D721Med (cell line): ENCODE measurements around the gene TBC1D22A.

Experiments
- DNase-seq: peaks from one replicate; pipeline ENCODE4 v3.0.0; 2011; ENCODE audit warnings: low spot score; ENCODE audit not compliant: insufficient read length
- FAIRE-seq: peaks from 2 replicates; lab custom pipeline; 2011; peaks lifted over from hg19 to GRCh38; lab: Jason Lieb, UNC
- TF ChIP-seq, protein P1 (sequence below): IDR thresholded peaks from 2 replicates; pipeline ENCODE4 v1.5.1; 2012; ENCODE audit warnings: mild to moderate bottlenecking, control low read depth; ENCODE audit not compliant: insufficient read depth; ENCODE audit errors: missing control alignments

Gene TBC1D22A

DNA sequence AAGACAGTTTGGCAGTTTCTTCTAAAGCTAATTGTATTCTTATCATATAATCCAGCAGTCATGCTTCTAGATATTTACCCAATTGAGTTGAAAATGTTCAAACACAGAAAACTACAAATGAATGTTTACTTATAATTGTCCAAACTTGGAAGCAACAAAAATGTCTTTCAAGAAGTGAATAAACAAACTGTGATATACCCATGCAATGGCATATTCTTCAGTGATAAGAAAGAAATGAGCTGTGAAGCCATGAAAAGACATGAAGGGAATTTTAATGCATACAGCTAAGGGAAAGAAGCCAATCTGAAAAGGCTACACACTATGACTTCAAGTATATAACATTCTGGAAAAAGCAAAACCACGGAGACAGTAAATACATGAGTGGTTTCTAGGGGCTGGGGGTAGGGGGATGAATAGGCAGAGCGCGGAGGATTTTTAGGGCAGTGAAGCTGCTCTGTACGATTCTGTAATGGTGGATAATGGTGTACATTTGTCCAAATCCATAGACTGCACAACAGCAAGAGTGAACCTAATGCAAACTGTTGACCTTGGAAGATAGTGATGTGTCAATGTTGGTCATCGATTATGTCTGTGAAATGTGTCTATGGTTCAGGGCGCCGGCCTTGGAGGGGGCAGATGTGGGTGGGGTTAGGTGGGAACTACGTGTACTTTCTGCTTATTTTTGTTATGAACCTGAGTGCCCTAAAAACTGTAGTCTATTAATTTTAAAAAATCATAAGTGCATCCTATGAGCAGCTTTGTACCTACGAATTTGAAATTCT, 424.9 kb downstream of the TBC1D22A start:
- DNase-seq = no peak
- TF ChIP-seq, protein P1, sequence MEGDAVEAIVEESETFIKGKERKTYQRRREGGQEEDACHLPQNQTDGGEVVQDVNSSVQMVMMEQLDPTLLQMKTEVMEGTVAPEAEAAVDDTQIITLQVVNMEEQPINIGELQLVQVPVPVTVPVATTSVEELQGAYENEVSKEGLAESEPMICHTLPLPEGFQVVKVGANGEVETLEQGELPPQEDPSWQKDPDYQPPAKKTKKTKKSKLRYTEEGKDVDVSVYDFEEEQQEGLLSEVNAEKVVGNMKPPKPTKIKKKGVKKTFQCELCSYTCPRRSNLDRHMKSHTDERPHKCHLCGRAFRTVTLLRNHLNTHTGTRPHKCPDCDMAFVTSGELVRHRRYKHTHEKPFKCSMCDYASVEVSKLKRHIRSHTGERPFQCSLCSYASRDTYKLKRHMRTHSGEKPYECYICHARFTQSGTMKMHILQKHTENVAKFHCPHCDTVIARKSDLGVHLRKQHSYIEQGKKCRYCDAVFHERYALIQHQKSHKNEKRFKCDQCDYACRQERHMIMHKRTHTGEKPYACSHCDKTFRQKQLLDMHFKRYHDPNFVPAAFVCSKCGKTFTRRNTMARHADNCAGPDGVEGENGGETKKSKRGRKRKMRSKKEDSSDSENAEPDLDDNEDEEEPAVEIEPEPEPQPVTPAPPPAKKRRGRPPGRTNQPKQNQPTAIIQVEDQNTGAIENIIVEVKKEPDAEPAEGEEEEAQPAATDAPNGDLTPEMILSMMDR = no peak
- FAIRE-seq = no peak

DNA sequence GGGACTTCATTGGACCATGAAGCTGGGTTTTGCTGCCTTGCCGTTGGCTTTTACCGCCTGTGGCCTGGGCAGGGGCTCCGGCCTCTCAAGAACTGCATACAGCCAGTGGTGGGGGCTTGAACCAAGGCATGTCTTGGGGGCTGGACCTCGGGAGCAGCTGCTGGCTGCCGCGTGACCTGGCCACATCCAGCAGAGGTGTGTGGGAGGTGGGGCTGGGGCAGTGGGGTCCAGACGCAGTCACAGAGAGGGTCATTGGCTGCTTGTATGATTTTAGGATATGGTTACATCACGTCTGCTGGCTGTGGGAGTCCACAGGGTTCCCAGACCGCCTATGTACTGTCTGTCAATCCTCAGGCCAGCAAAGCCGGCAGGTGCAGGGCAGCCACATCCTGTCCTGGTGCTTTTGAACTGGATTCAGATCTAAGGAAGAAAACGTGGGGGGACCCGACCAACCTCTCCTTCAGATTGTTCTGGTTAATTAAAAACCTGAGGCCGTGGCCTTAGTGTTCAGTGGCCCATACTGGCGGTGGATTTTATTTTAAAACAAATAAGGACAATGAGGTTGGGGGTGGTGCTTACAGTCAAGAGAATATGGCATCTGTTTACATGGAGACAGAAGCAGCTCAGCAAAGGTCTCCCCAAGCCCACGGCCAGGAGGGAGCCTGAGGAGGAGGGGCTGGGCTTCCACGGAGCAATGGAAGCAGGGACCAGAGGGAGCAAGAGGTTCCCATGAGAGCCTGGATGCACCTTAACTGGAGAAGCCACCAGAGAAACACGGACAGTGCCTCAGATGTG, 426.0 kb downstream of the TBC1D22A start:
- no peak for FAIRE-seq
- TF ChIP-seq, protein P1 = no peak
- no peak for DNase-seq

DNA sequence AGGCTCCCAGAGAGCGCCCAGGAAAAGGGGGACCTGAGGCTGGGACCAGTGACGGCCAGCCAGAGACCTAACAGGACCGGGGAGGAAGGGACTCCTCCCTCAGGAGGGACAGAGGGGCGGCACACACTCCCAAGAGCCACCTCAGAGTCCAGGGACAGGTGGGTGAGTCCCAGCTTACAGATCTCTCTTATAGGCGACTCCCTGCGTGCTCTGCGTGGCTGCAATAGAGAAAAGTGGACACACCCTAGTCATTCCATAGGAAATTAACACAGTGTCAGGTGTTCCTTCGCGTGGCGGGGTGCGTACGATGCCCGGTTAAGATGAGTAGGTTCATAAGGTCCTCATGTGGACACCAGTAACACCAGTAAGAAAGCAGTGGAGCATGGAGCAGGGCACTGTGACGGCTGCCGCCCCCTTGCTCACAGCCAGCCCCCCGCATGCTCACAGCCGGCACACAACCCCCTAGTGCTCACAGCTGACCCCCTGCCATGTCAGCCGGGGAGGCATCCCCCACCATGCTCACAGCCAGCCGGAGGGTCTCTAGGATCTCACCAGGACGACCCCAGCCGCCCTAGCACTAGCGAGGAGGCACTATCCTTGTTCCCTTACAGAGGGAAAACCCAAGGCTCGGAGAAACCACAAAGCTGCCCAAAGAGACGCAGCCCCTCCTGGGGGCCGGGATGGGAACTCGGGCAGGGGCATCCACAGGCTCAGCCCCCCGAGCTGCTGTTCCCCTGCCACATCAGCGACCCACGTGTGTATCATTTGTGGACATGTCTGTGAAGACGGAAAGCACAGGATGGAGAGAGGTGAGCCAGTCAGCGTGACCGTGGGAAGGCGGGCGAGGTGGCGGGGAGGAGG, 426.8 kb downstream of the TBC1D22A start:
- TF ChIP-seq, protein P1 = no peak
- no peak for FAIRE-seq
- DNase-seq = no peak

DNA sequence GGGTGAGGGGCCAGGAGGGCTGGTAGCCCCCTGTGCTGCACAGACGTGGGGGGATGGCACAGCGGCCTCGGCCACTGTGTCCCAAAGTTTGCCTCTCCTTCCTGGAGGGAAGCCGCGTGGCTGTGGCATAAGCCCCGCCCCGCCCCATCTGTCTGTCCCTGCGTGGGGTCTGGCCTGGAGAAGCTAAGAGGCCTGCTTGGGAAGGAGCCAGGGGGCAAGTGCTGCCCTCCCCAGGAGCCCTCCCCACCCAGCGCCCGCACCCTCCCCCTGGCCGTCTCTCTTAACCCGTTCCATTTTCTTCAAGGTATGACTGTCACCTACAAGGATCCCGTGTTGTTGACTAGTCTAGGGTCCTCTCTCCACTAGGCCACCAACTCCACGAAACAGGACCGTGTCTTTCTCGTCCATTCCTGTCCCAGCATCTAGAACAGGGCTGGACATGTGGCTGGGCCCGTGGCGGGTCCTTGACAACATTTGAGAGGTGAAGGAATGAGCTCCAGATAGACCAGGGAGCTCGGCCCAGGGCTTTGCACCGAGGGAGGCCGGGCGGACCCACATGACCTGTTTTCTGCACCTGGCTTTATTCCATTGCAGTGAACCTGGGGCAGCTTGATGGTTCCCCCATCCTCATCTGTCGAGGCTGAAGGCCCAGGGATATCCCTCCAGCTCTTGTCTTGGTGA, 428.0 kb downstream of the TBC1D22A start:
- DNase-seq (no peak), FAIRE-seq (no peak)
- TF ChIP-seq, protein P1 = no peak

DNA sequence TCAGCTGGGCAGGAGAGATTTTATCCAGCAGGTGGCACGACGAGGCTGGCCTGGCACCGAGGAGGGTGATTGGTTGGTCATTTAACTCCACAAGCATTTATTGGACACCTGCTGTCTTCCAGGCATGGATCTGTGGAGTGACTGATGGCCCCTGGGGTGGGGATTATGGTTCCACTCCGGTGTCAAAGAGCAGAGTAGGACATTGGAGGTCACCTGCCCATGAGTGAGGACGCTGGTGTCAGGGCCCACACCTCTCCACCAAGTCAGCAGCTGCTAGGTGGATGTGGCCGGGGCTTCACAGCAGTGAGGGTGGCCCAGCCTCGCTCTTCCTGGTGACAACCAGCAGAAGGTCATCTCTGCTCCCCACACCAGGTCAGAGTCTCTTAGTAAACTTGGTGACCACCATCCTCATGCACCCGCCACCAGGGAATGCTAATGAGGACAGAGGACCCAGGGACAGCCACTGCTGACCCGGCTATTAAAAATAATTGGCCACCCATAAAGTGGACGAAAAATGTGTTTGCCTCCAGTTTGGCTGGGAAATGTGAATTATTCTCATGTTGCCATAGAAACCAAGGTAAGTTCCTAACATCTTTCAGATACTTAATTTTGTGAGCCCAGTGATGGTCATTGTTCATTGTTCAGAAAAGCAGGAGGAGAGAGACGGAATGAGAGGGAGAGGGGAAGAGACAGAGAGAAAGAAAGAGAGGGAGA, 428.7 kb downstream of the TBC1D22A start:
- FAIRE-seq = no peak
- DNase-seq = no peak
- TF ChIP-seq, protein P1 = no peak
